ENCODE data around the gene ERBB4. TPM values are rescaled to one million over a fixed set of nuclear protein-coding genes. Genes with fewer than 3 reads are reported as not detected.

ERBB4 gene
- total RNA-seq, 1 experiment from 2014 or later = 0.04 TPM

DNA sequence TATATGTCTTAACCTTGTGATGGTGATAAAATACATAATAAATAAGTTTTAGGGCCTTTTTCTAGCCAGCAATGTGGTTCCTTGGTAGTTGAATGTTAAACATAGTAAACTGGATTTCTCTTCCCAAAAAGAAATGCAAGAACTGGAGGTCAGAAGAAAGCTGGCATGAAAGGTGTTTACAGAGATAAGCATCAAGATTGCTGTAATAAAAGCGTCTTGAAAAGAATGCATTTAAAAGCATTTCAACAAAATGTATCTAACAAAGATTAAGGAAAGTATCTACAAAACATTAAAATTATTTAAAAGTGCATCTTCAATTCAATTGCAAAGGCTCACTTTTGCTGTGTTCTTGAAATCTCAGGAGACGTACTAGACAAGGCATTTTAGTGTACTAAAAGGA is 419.0 kb downstream of the ERBB4 start:
- DNase-seq = no peak
- TF ChIP-seq, protein P1, sequence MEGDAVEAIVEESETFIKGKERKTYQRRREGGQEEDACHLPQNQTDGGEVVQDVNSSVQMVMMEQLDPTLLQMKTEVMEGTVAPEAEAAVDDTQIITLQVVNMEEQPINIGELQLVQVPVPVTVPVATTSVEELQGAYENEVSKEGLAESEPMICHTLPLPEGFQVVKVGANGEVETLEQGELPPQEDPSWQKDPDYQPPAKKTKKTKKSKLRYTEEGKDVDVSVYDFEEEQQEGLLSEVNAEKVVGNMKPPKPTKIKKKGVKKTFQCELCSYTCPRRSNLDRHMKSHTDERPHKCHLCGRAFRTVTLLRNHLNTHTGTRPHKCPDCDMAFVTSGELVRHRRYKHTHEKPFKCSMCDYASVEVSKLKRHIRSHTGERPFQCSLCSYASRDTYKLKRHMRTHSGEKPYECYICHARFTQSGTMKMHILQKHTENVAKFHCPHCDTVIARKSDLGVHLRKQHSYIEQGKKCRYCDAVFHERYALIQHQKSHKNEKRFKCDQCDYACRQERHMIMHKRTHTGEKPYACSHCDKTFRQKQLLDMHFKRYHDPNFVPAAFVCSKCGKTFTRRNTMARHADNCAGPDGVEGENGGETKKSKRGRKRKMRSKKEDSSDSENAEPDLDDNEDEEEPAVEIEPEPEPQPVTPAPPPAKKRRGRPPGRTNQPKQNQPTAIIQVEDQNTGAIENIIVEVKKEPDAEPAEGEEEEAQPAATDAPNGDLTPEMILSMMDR (conservative IDR thresholded peaks at IDR 0.05) = no peak
- H3K4ac ChIP-seq (ENCODE audit: low read depth, low read length) = no peak overlapping the region
- H3K4me1 ChIP-seq (ENCODE audit: insufficient read depth, low read length) = peaks cover 2% of the 10 kb centered on the region; the same call in 1 of the 2 replicates
- Mint-ChIP-seq H3K27me3 (ENCODE audit: low read depth) (no peaks in the 10 kb centered on the region), H3K4me1 (peaks cover 5 to 10% of the 10 kb centered on the region in 2 experiments), H3K4me3 (no peak overlapping the region), H3K27ac (0 out of 7 replicates have a peak overlapping the region, but pooled peaks of 1 of the 3 experiments have one; percentile 19), H3K36me3 (ENCODE audit: insufficient read depth in 1 of 3, low read depth in 3 of 3) (no peaks in the 10 kb centered on the region), H3K9me3 (no peaks in the 10 kb centered on the region)
- no peak overlapping the region for H3K9ac ChIP-seq (ENCODE audit: extremely low read depth, insufficient read length, low read length)
- H4K8ac ChIP-seq (replicated peaks; ENCODE audit: insufficient read length, low read depth, low read length) = no peak overlapping the region
- no peak overlapping the region for H2BK20ac ChIP-seq (ENCODE audit: low read depth, low read length, poor library complexity, severe bottlenecking)
- no peak overlapping the region for H2BK12ac ChIP-seq (ENCODE audit: insufficient read length, low read depth, low read length)
- H3K9me3 ChIP-seq (ENCODE audit: control insufficient read depth, low read depth, low read length) = no peaks in the 10 kb centered on the region
- H3K23me2 ChIP-seq (ENCODE audit: insufficient read length, low read depth, low read length, poor library complexity, severe bottlenecking) = no peaks in the 10 kb centered on the region
- H3K27ac ChIP-seq (ENCODE audit: insufficient read length, low read depth, low read length) = no peak overlapping the region
- no peaks in the 10 kb centered on the region for H3K27me3 ChIP-seq (ENCODE audit: insufficient read depth, low read length)
- no peak overlapping the region for H4K5ac ChIP-seq (ENCODE audit: insufficient read length, low read depth, low read length)
- no peak overlapping the region for H3K14ac ChIP-seq (ENCODE audit: insufficient read depth, low read length)
- H2AK5ac ChIP-seq (ENCODE audit: insufficient read length, low read length) = no peak overlapping the region
- no peak overlapping the region for H3K18ac ChIP-seq (ENCODE audit: insufficient read length, low read depth, low read length)
- no peaks in the 10 kb centered on the region for H4K20me1 ChIP-seq (ENCODE audit: control insufficient read depth, insufficient read depth, insufficient read length)
- no peak overlapping the region for H3K56ac ChIP-seq (ENCODE audit: insufficient read length, low read depth, low read length)
- H2BK120ac ChIP-seq (ENCODE audit: low read depth, low read length, poor library complexity, severe bottlenecking) = no peak overlapping the region
- no peak overlapping the region for H3K4me2 ChIP-seq (ENCODE audit: insufficient read depth, insufficient read length, low read length)
- H3K23ac ChIP-seq (ENCODE audit: insufficient read length, low read depth, low read length) = no peak overlapping the region
- H3K79me1 ChIP-seq (ENCODE audit: insufficient read depth, low read depth, low read length, poor library complexity, severe bottlenecking) = no peaks in the 10 kb centered on the region
- H4K91ac ChIP-seq (ENCODE audit: insufficient read length, low read depth, low read length) = no peak overlapping the region
- WGBS (ENCODE audit: extremely low coverage, insufficient read length, low lambda C conversion rate) = no CpG with 5 or more reads among the region's 2 CpGs
- H2BK15ac ChIP-seq (ENCODE audit: low read depth, low read length) = no peak overlapping the region
- no peaks in the 10 kb centered on the region for H3K79me2 ChIP-seq (ENCODE audit: insufficient read depth, low read length)
- H2AFZ ChIP-seq (ENCODE audit: low read length) = no peak overlapping the region
- no peak overlapping the region for H2BK5ac ChIP-seq (ENCODE audit: insufficient read length, low read length)
- no peak overlapping the region for H3T11ph ChIP-seq (ENCODE audit: low read length)

Measured in H9 (cell line).